Activated T-cell treated with anti-CD3 and anti-CD28 coated beads, Interleukin-2, amount 50 U/mL, for 48 hours (primary cell): ENCODE measurements around the gene TBCD.

Source experiments
- DNase-seq, 2 experiments: peaks; one replicate each; pipeline ENCODE4 v3.0.0-alpha.2; 2020

TBCD gene

GRCh38 chr17:82751571-82752370, at the start of gene TBCD:
Gene TBCD (plus strand): TSS chr17:82752065. CDS start chr17:82752194, 129 bp downstream.
- peak; percentile 90 to 92 for DNase-seq

GRCh38 chr17:82702231-82702927, 49.5 kb upstream of the TBCD start:
- no peak for DNase-seq

DNA sequence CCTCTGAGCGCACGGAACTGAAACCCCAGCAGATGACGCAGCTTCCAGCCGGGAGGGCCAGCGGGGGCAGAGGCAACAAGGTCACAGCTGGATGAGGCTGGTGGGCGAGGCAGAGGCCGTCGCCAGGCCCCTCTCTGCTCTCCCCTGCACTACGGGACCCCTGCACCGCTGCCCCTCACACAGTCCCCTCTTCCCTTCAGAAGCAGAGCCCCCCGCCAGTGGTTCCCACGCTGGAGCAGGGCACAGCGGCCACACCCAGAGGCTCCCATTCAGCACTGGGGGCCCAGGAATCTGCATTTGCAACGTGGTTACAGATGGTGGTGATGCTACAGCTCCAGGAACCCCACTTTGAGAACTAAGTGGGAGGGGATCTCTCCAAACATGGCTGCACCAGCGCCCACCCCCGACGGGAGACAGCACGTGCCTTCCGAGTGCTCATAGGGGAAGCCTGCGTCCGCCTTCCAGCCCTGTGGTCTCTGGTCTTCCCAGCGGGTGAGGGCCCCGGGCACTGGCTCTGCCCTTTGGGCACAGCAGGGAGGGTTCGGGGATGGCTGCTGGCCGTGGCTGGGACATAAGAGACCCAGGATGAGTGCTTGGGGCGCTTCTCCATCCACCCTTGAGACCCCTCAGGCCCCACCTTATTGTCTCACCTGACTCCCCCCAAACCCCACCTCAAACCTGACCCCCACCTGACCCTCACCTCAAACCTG, 48.7 kb upstream of the TBCD start:
- DNase-seq: no peak

DNA sequence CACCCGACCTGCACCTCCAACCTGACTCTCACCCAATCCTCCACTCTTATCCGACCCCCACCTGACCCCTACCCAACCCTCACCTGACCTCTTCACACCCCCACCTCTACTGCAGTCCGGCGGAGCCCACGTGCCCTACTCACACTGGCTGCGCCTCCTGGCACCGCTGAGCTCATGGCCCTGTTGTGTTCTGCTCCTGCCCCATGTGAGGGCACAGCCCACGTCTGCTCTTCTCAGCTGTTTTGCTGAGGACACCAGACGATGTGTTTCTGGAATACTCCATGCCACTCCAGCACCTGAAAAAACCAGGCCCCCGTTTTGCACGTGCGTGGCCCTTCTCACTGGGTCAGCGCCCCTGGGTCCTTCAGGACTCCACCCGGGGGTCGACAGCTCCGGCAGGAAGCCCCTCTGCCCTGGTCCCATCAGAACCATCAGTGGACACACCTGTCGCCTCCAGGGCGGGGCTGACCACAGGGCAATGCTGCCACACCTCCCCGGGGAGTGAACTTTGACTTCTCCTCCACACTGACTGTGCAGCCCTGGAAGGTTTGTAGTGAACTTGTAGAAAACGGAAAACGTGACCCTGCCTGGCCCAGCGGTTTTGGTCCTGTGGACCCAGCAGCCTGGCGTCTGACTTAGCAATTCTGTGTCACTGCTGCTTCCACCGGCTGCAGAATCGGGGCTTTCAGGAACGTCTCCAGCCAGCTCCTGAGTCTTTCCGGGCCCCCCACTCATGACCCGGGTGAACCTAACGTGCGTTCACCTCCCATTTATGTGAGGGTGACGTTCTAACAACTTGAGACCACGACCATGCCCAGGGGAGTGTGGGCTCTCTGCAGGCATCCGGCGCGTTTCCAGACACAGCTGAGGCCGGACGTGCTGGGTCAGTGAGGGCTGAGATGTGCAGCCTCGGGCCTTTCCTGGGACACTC, 47.7 kb upstream of the TBCD start:
- no peak for DNase-seq

- no peak for DNase-seq
Observed at GRCh38 chr17:82704886-82705285, 47.0 kb upstream of the TBCD start.

GRCh38 chr17:82705756-82706155, 46.1 kb upstream of the TBCD start:
- no peak for DNase-seq

DNA sequence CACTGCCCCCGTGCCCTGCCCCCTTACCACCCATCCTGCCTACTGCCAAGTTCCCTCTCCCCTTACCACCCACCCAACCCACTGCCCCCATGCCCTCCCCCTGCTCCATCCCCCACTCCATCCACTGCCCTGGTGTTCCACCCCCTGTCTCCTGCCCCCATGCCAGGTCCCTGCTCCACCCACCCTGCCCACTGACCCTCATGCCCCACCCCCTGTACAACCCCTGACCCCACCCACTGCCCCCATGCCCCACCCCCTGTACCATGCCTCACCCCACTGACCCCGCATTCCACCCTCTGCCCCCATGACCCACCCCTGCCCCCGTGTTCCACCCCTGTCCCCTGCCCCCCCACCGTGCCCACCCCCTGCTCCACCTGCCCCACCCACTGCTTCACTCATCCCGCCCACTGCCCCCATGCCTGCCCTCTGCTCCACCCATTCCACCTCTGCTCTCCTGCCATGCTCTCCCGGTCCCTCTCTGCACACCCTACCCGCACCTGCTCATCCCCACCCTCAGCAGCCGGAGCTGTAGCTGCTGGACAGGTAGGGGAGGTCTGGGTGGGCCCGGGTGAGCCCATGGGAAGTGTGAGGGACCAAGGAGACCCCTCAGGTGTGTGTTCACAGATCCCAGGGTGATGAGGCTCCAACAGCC, 42.7 kb upstream of the TBCD start:
- no peak for DNase-seq

- DNase-seq: no peak
Observed at GRCh38 chr17:82709676-82710498, 42.0 kb upstream of the TBCD start.

DNA sequence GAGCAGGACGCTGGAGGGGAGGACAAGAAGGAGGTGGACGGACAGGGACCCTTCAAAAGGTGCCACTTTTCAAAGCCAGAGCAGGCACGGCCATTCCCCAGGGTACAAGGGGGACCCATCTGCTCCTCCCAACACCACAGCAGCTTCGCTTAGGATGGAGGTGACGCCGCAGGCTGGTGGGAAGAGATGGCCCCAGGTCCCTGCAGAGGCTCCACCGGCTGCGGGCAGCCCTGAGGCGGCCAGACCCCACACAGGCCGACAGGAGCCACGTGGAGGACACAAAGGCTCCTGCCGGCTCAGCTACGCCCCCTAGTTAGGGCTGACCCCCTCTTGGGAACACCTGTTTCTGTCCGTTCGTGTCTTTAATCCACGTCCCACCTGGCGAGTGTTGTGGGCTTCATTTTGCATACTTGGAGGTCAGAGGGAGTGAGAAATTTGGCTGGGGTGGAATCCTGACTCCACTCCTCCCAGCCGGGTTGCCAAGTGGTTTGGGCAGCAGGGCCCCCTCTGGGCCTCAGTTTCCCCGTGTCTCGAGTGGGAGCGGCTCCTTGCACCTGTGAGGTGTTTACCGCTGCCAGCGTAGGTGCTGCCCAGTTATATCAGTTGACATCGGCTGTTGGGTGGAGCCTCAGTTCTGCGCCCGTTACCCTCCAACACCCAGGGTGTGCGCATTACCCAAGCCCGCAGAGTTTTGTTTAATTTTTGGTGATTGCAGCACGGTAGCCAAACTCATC, 41.2 kb upstream of the TBCD start:
- DNase-seq: no peak

DNA sequence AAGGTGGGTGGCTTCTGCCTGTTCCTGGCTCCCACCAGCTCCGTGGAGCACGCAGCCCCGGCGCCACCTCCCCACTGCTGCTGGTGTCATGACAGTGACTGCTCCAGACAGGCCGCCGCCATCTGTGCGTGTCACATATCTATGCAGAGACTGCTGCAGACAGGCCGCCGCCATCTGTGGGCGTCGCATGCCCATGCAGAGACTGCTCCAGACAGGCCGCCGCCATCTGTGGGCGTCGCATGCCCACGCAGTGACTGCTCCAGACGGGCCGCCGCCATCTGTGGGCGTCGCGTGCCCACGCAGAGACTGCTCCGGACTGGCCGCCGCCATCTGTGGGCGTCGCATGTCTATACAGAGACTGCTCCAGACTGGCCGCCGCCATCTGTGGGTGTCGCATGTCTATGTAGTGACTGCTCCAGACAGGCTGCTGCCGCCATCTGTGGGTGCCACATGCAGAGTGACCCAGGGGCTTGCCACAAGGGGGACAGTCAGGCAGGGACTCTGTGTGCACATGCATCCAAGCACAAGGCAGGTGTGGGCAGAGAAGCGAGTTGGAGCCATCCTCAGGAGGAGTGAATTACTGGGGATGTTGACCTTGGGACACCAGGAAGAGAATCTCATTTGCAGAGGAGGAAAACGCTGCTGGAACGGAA, 38.7 kb upstream of the TBCD start:
- DNase-seq: no peak

- DNase-seq: peak; percentile 89 to 91
Observed at GRCh38 chr17:82716203-82717010, 35.5 kb upstream of the TBCD start, which contains the start of gene FN3KRP. Gene FN3KRP (plus strand): TSS chr17:82716706. CDS start chr17:82716756, 50 bp downstream.

DNA sequence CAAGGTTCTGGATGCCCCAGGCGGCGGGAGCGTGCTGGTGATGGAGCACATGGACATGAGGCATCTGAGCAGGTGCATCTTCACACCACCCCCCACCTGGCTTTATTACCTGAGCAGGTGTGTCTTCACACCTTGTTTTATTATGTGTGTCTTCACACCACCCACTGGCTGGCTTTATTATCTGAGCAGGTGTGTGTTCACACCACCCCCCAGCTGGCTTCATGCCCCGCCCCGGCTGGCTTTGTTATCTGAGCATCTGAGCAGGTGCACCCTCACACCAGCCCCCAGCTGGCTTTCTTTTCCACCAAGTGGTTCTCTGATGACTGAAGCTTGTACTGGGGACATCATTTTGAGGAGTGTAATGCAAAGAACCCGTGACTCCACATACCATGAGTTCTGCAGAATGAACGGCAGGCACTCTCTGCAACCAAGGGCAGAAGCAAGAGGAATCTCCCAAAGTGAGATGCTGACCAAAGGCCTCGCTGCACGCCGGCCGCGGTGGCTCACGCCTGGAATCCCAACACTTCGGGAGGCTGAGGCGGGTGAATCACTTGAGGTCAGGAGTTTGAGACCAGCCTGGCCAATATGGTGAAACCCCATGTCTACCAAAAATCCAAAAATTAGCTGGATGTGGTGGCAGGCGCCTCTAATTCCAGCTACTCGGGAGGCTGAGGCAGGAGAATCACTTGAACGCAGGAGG, 32.7 kb upstream of the TBCD start:
- no peak for DNase-seq

DNA sequence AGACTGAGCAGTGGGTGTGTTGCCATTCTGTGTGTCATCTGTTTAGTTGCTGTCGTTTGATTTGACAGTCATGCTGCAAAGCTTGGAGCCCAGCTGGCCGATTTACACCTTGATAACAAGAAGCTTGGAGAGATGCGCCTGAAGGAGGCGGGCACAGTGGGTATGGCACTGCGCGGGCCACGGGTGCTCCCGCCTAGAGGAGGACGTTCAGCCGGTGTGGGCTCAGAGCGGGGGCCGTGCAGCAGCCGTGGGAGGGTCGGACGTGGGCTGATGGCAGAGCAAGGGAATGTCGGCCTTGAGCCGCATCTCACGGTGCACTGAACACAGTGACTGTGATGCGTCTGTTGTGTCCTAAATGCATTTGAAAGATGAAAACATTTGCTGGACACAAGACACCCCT, 31.7 kb upstream of the TBCD start:
- no peak for DNase-seq

- no peak for DNase-seq
Observed at GRCh38 chr17:82722341-82723013, 29.4 kb upstream of the TBCD start.

DNA sequence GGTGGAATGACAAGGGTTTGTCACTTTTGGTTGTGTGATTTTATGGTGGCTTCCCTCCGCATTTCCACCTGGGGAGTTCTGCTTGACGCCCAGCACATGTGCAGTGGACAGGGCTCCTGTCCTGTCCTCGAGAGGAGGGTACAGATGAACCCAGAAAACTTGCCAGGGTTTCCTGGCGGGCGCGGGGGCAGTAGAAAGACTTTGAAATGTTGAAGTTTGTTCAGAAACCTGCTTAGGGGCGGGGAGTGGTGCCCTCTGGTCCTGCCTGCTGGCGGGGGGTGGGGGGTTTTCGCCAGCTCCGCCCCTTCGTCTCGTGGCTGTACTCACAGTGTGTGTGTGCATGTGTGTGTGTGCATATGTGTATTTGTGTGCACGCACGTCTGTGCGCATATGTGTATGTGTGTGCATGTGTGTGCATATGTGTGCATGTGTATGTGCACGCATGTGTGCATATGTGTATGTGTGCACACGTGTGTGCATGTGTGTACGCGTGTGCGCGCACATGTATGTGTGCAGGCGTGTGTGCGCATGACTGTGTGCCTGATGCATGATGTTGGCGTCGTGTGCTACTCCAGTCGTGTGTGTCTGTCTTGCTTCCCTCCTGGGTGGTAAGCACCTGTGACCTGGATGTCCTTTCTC, 28.6 kb upstream of the TBCD start:
- no peak for DNase-seq

DNA sequence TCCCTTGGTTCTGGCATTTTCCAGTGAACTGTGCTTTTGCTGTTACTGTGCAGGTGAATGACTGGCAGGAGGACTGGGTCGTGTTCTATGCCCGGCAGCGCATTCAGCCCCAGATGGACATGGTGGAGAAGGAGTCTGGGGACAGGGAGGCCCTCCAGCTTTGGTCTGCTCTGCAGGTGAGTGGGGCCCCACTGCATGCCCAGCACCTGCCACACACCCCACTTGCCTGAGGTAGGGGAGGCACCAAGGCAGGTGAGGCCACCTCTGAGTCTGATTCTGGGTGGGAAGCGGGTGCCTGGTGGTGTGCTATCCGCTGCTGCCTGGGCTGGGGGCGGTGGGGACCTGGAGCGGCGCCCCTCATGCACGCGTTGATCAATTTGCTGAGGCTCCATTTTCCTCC, 25.4 kb upstream of the TBCD start:
- no peak for DNase-seq
